Erythroblast (primary cell): ENCODE measurements around the gene TBC1D1.

Source experiments
- DNase-seq, 2 experiments: peaks; one replicate each; lab custom pipeline; 2025; lab: John Stamatoyannopoulos, UW
- GATA1 ChIP-seq: IDR thresholded peaks from 2 replicates; pipeline ENCODE4 v1.6.1; 2011; ENCODE audit warnings: low read depth, mild to moderate bottlenecking, control low read depth, low read length, moderate library complexity
- POLR2A ChIP-seq: IDR thresholded peaks from 2 replicates; pipeline ENCODE4 v1.6.1; 2011; ENCODE audit warnings: mild to moderate bottlenecking, low read length

TBC1D1 gene

GRCh38 chr4:38023347-38024205 is 132.7 kb downstream of the TBC1D1 start:
- TF ChIP-seq GATA1, result no peak
- no peak for TF ChIP-seq POLR2A
- DNase-seq, result no peak

GRCh38 chr4:38024206-38024509 is 133.3 kb downstream of the TBC1D1 start:
- TF ChIP-seq GATA1 (no peak), POLR2A (no peak)
- DNase-seq, result peak in 1 of 2 experiments; percentile 13

- TF ChIP-seq POLR2A, result no peak
- no peak for TF ChIP-seq GATA1
- DNase-seq, result no peak
Observed at GRCh38 chr4:38025665-38026064, 134.8 kb downstream of the TBC1D1 start.

GRCh38 chr4:38026158-38026740 is 135.4 kb downstream of the TBC1D1 start:
- DNase-seq, result no peak
- TF ChIP-seq GATA1 (no peak), POLR2A (no peak)

GRCh38 chr4:38030023-38030422 is 139.1 kb downstream of the TBC1D1 start:
- TF ChIP-seq GATA1 (no peak), POLR2A (no peak)
- no peak for DNase-seq

GRCh38 chr4:38034986-38035882 is 144.3 kb downstream of the TBC1D1 start:
- TF ChIP-seq GATA1, result no peak
- TF ChIP-seq POLR2A, result no peak

GRCh38 chr4:38036548-38036947 is 145.7 kb downstream of the TBC1D1 start:
- TF ChIP-seq GATA1 (no peak), POLR2A (no peak)
- no peak for DNase-seq

More at GRCh38 chr4:38034986-38035882, 144.3 kb downstream of the TBC1D1 start:
- peak; percentile 53 to 73 for DNase-seq

- TF ChIP-seq POLR2A, result no peak
Observed at GRCh38 chr4:38037612-38038011, 146.7 kb downstream of the TBC1D1 start.

GRCh38 chr4:38040619-38041018 is 149.7 kb downstream of the TBC1D1 start:
- TF ChIP-seq POLR2A, result no peak
- no peak for TF ChIP-seq GATA1
- DNase-seq, result no peak

More at GRCh38 chr4:38037612-38038011, 146.7 kb downstream of the TBC1D1 start:
- no peak for DNase-seq

GRCh38 chr4:38044060-38044459 is 153.2 kb downstream of the TBC1D1 start:
- DNase-seq, result no peak
- TF ChIP-seq POLR2A (no peak), GATA1 (no peak)

- TF ChIP-seq POLR2A (no peak), GATA1 (no peak)
- DNase-seq, result no peak
Observed at GRCh38 chr4:38045289-38045988, 154.6 kb downstream of the TBC1D1 start.

GRCh38 chr4:38046727-38047489 is 156.0 kb downstream of the TBC1D1 start:
- no peak for TF ChIP-seq GATA1
- no peak for TF ChIP-seq POLR2A
- no peak for DNase-seq

GRCh38 chr4:38049545-38050170 is 158.8 kb downstream of the TBC1D1 start:
- no peak for TF ChIP-seq POLR2A
- no peak for DNase-seq
